Measurements from ENCODE around the gene CBX6.

CBX6 gene

GRCh38 chr22:38874529-38875222 is 2.7 kb upstream of the CBX6 start:
- TF ChIP-seq CTCF (IDR thresholded peaks at IDR 0.05; ENCODE audit: poor library complexity, severe bottlenecking): no peak
- H3K4me1 ChIP-seq (ENCODE audit: insufficient read depth, poor library complexity, severe bottlenecking): peaks cover 4% of the 10 kb centered on the region
- H3K4me3 ChIP-seq (ENCODE audit: severe bottlenecking): no peak overlapping the region
- no peak for DNase-seq (ENCODE audit: low spot score)
- H3K9me3 ChIP-seq (ENCODE audit: severe bottlenecking): no peaks in the 10 kb centered on the region
- no peak for ATAC-seq (ENCODE audit: low read depth)
- no peak overlapping the region for H3K27ac ChIP-seq (ENCODE audit: poor library complexity, severe bottlenecking)
- peaks cover 10% of the 10 kb centered on the region for H3K36me3 ChIP-seq (ENCODE audit: low read depth)
- H3K27me3 ChIP-seq (ENCODE audit: insufficient read depth, poor library complexity, severe bottlenecking): peaks cover 33% of the 10 kb centered on the region

DNA sequence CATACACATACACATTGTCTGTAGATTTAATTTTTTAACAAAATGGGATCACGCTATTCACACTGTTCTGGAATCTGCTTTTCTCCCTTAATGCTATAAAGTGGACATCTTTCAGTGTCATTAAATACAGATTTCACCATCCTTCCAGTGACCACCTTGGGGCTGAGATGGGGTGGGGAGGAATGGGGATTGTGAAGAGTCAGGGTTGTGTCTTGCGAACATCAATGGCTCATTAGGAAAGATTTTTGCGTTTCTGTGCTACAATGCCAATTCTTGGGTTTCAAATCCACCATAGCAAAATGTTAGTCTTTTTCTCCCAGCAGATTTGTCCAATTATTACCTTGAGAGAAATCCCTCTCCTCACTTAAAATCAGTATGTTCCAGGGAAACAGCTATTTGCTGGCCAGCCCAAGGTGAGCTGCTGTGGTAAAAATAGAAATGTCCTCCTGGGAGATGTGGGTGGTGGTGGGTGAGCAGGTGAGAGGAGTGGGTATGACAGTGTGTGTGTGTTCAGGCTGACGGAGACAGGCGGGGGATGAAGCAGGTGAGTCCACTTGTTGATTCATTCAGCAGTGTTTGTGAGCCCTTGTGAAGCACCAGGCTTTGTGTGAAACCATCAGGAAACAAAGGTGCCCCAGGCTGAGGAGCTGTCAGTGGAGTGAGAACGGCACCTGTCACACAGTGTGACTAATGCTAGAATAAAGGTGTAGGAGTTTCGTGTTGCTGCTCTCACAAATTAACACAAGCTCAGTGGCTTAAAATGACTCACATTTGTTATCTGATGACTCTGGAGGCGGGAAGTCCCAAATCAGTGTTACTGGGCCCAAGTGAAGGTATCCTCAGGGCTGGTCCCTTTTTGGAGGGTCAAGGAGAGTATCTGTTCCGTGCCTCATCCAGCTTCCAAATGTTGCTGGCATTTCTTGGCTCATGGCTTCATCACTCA is 1.7 kb upstream of the CBX6 start:
- H3K9me3 ChIP-seq (ENCODE audit: severe bottlenecking): no peaks in the 10 kb centered on the region

GRCh38 chr22:38872831-38873248 is 824 bp upstream of the CBX6 start:
- H3K36me3 ChIP-seq (ENCODE audit: low read depth): peaks cover 25% of the 10 kb centered on the region
- no peak for TF ChIP-seq CTCF (IDR thresholded peaks at IDR 0.05; ENCODE audit: poor library complexity, severe bottlenecking)
- peaks cover 4% of the 10 kb centered on the region for H3K4me1 ChIP-seq (ENCODE audit: insufficient read depth, poor library complexity, severe bottlenecking)
- DNase-seq (ENCODE audit: low spot score) (no peak), ATAC-seq (ENCODE audit: low read depth) (no peak)
- no peak overlapping the region for H3K27ac ChIP-seq (ENCODE audit: poor library complexity, severe bottlenecking)
- H3K4me3 ChIP-seq (ENCODE audit: severe bottlenecking): peak overlapping the region; percentile 87
- peaks cover 33% of the 10 kb centered on the region for H3K27me3 ChIP-seq (ENCODE audit: insufficient read depth, poor library complexity, severe bottlenecking)
- H3K9me3 ChIP-seq (ENCODE audit: severe bottlenecking): no peaks in the 10 kb centered on the region

More for the DNA sequence above, 1.7 kb upstream of the CBX6 start:
- H3K27ac ChIP-seq (ENCODE audit: poor library complexity, severe bottlenecking): no peak overlapping the region
- 0 out of 3 replicates have a peak, but pooled peaks have one; percentile 5 for ATAC-seq (ENCODE audit: low read depth)
- peaks cover 4% of the 10 kb centered on the region for H3K4me1 ChIP-seq (ENCODE audit: insufficient read depth, poor library complexity, severe bottlenecking)
- no peak overlapping the region for H3K4me3 ChIP-seq (ENCODE audit: severe bottlenecking)
- H3K36me3 ChIP-seq (ENCODE audit: low read depth): peaks cover 16% of the 10 kb centered on the region
- peaks cover 33% of the 10 kb centered on the region for H3K27me3 ChIP-seq (ENCODE audit: insufficient read depth, poor library complexity, severe bottlenecking)
- DNase-seq (ENCODE audit: low spot score): no peak
- no peak for TF ChIP-seq CTCF (IDR thresholded peaks at IDR 0.05; ENCODE audit: poor library complexity, severe bottlenecking)

GRCh38 chr22:38871360-38872171 is 450 bp downstream of the CBX6 start:
- H3K4me1 ChIP-seq (ENCODE audit: insufficient read depth, poor library complexity, severe bottlenecking): peaks cover 4% of the 10 kb centered on the region
- H3K36me3 ChIP-seq (ENCODE audit: low read depth): peaks cover 26% of the 10 kb centered on the region
- no peaks in the 10 kb centered on the region for H3K9me3 ChIP-seq (ENCODE audit: severe bottlenecking)
- H3K4me3 ChIP-seq (ENCODE audit: severe bottlenecking): peak overlapping the region; percentile 87
- TF ChIP-seq CTCF (IDR thresholded peaks at IDR 0.05; ENCODE audit: poor library complexity, severe bottlenecking): no peak
- ATAC-seq (ENCODE audit: low read depth) (peak; percentile 8; the same call in 2 of the 3 replicates), DNase-seq (ENCODE audit: low spot score) (no peak)
- peaks cover 33% of the 10 kb centered on the region for H3K27me3 ChIP-seq (ENCODE audit: insufficient read depth, poor library complexity, severe bottlenecking)
- peak overlapping the region; percentile 23 for H3K27ac ChIP-seq (ENCODE audit: poor library complexity, severe bottlenecking)
